ENCODE results near the gene ART5.
A peak's percentile ranks its signal among the peaks of the same experiment; 100 is the strongest.

Gene ART5

GRCh38 chr11:3641701-3642070, at the start of gene ART5:
TSS of gene ART5 (minus strand) at chr11:3641992. CDS start at chr11:3641862, 130 bp downstream.
- no peak for TF ChIP-seq CTCF (IDR thresholded peaks at IDR 0.05; ENCODE audit: low read depth, low read length, missing control alignments)
- DNase-seq (ENCODE audit: low read depth) = no peak
- peak within 1 kb of the TSS; percentile 53 for H3K4me3 ChIP-seq (ENCODE audit: low read depth, low read length)
- in situ Hi-C loops (cut with HindIII; ENCODE audit: low sequenced_read_pairs) = no loop called here

GRCh38 chr11:3686751-3687150, 45.0 kb upstream of the ART5 start:
- H3K4me3 ChIP-seq (ENCODE audit: low read depth, low read length) = no peak overlapping the region
- TF ChIP-seq CTCF (IDR thresholded peaks at IDR 0.05; ENCODE audit: low read depth, low read length, missing control alignments) = no peak
- DNase-seq (ENCODE audit: low read depth) = no peak
- in situ Hi-C loops (cut with HindIII; ENCODE audit: low sequenced_read_pairs) = no loop called here

GRCh38 chr11:3685923-3686322, 44.1 kb upstream of the ART5 start:
- DNase-seq (ENCODE audit: low read depth) = no peak
- TF ChIP-seq CTCF (IDR thresholded peaks at IDR 0.05; ENCODE audit: low read depth, low read length, missing control alignments) = no peak
- in situ Hi-C loops (cut with HindIII; ENCODE audit: low sequenced_read_pairs) = no loop called here
- H3K4me3 ChIP-seq (ENCODE audit: low read depth, low read length) = no peak overlapping the region

- in situ Hi-C loops (cut with HindIII; ENCODE audit: low sequenced_read_pairs) = loop anchor here (5.0 kb wide), 1 partner anchor 52 kb away; no protein-coding TSS in a partner anchor
- no peak for TF ChIP-seq CTCF (IDR thresholded peaks at IDR 0.05; ENCODE audit: low read depth, low read length, missing control alignments)
- H3K4me3 ChIP-seq (ENCODE audit: low read depth, low read length) = no peak overlapping the region
- DNase-seq (ENCODE audit: low read depth) = no peak
Measured at GRCh38 chr11:3684819-3685172, 43.0 kb upstream of the ART5 start.

- no peak for TF ChIP-seq CTCF (IDR thresholded peaks at IDR 0.05; ENCODE audit: low read depth, low read length, missing control alignments)
- H3K4me3 ChIP-seq (ENCODE audit: low read depth, low read length) = no peak overlapping the region
- in situ Hi-C loops (cut with HindIII; ENCODE audit: low sequenced_read_pairs) = loop anchor here (5.0 kb wide), 1 partner anchor 52 kb away; no protein-coding TSS in a partner anchor
- DNase-seq (ENCODE audit: low read depth) = no peak
Measured at GRCh38 chr11:3684129-3684818, 42.5 kb upstream of the ART5 start.

GRCh38 chr11:3683039-3683438, 41.2 kb upstream of the ART5 start:
- DNase-seq (ENCODE audit: low read depth) = no peak
- in situ Hi-C loops (cut with HindIII; ENCODE audit: low sequenced_read_pairs) = loop anchor here (5.0 kb wide), 1 partner anchor 51 kb away; no protein-coding TSS in a partner anchor
- no peak overlapping the region for H3K4me3 ChIP-seq (ENCODE audit: low read depth, low read length)
- no peak for TF ChIP-seq CTCF (IDR thresholded peaks at IDR 0.05; ENCODE audit: low read depth, low read length, missing control alignments)

Measured in astrocyte of the cerebellum (primary cell).